NCI-H345 treated with DMSO at 0.1 percent for 48 hours (cell line): ENCODE results near the gene INVS.
"Not testable (repeated sequence)": the region's sequence is repeated elsewhere in the genome, so short reads cannot be mapped to it uniquely, and the experiment has no call there.

Experiments used
- DNase-seq: peaks from one replicate; lab custom pipeline; 2025; ENCODE audit not compliant: unreplicated experiment; lab: John Stamatoyannopoulos, UW

The INVS gene

GRCh38 chr9:100117316-100117715 lies 18.3 kb downstream of the INVS start:
- DNase-seq: no peak

GRCh38 chr9:100120286-100120685 lies 21.2 kb downstream of the INVS start:
- no peak for DNase-seq

GRCh38 chr9:100125236-100125635 lies 26.2 kb downstream of the INVS start:
- DNase-seq: no peak

- no peak for DNase-seq
These were observed 26.9 kb downstream of the INVS start for GRCh38 chr9:100125910-100126309.

- DNase-seq: no peak
These were observed 27.4 kb downstream of the INVS start for GRCh38 chr9:100126423-100126822.

- DNase-seq: no peak
These were observed 30.7 kb downstream of the INVS start for GRCh38 chr9:100129772-100130171.

- no peak for DNase-seq
These were observed 32.2 kb downstream of the INVS start for GRCh38 chr9:100131216-100131615.

- DNase-seq: no peak
These were observed 32.9 kb downstream of the INVS start for GRCh38 chr9:100131875-100132430.

GRCh38 chr9:100134731-100135130 lies 35.7 kb downstream of the INVS start:
- no peak for DNase-seq

GRCh38 chr9:100136799-100137198 lies 37.8 kb downstream of the INVS start:
- not testable (repeated sequence) for DNase-seq

GRCh38 chr9:100140303-100140702 lies 41.3 kb downstream of the INVS start:
- DNase-seq: not testable (repeated sequence)

GRCh38 chr9:100141862-100142261 lies 42.8 kb downstream of the INVS start:
- not testable (repeated sequence) for DNase-seq

GRCh38 chr9:100145167-100145934 lies 46.3 kb downstream of the INVS start:
- DNase-seq: not testable (repeated sequence)

GRCh38 chr9:100145976-100146375 lies 46.9 kb downstream of the INVS start:
- not testable (repeated sequence) for DNase-seq

GRCh38 chr9:100150214-100150613 lies 51.2 kb downstream of the INVS start:
- DNase-seq: no peak

GRCh38 chr9:100160021-100160420 lies 61.0 kb downstream of the INVS start:
- DNase-seq: no peak

- DNase-seq: no peak
These were observed 68.1 kb downstream of the INVS start for GRCh38 chr9:100167176-100167575.

- DNase-seq: no peak
These were observed 69.0 kb downstream of the INVS start for GRCh38 chr9:100167915-100168654.

- no peak for DNase-seq
These were observed 71.0 kb downstream of the INVS start for GRCh38 chr9:100170085-100170484.

- DNase-seq: no peak
These were observed 71.5 kb downstream of the INVS start for GRCh38 chr9:100170556-100170955.

- no peak for DNase-seq
These were observed 87.3 kb downstream of the INVS start for GRCh38 chr9:100186356-100186755.

GRCh38 chr9:100190339-100190738 lies 91.3 kb downstream of the INVS start:
- no peak for DNase-seq
